Cerebellar nuclear complex (tissue), 1 donor: Measurements from ENCODE around the gene NDC80.

ENCODE experiments used
- DNase-seq, 2 experiments: peaks; one replicate each; lab custom pipeline; 2025; lab: John Stamatoyannopoulos, UW

The NDC80 gene

GRCh38 chr18:2557536-2557935 is 13.8 kb upstream of the NDC80 start:
- no peak for DNase-seq

GRCh38 chr18:2559249-2559648 is 12.1 kb upstream of the NDC80 start:
- DNase-seq, result no peak

DNA sequence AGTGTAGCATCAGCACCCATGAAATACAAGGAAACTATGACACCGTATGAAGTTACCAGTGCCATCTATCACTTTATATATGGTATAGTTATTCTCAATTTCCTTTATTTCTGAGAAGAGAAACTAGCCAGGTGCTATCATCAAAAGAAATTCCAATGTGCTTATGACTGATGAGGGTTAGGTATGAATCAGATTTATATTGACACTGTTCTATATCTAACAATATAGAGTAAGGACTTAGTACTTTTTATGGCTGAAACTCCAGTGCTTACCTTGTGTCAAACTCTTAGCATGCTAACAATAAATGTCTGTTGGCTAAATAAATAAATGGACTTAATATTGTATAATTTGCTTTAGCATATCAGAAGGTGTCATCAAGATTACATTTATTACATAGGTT is 7.0 kb upstream of the NDC80 start:
- no peak for DNase-seq

GRCh38 chr18:2568129-2568528 is 3.2 kb upstream of the NDC80 start:
- DNase-seq, result no peak

DNA sequence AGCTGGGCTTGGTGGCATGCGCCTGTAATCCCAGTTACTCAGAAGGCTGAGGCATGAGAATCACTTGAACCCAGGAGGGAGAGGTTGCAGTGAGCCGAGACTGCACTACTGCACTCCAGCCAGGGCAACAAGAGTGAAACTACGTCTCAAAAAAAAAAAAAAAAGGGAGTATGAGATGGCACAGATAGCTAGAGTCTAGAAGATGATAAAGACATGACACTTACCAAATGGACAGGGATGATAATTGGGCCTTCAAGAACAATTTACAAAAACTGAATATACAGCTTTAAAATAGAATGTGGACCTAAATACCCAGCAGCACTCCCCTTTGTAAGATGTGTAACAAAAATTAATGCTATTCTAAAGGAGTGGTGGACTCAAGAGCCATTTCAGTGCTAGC is 2.8 kb upstream of the NDC80 start:
- no peak for DNase-seq

DNA sequence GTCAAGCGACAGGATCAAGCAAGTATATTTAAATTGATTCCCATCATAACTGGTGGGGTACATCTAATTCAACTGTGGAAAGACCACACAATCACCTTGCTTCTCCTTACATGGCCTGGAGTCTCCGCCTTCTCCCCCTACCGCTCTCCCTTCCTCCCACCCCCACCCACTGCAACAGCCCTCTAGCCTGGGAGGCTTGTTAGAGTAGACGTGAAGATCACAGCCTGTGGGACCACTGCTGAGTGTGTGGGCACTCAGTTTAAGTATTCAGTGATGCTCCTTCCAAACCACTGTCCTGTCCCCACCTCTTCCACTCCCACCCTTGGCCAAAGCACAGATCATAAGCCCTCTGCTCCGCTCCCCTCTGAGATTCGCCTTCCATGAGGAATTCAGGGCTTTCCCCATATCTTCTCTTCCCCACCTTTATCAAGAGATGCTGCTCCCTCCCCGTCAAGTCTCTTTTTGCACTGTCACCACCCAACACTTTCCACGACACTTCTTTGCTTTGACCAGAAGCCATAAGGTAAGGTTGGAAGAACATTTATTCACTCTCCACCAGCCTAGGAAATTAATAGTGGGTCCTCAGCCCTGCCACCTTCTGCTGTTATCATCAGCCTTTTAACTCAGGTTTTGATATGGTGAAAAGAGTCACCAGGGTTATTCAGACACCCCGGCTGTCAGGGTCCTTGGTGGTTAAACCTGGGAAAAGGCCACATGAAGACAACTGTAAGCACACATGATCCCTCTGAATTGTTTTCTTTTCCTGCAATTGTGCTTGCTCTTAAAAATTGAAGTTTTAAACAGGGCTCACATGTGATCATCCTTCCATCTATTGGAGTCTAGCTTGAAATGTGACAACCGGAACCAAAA is 1.8 kb upstream of the NDC80 start:
- DNase-seq, result no peak

DNA sequence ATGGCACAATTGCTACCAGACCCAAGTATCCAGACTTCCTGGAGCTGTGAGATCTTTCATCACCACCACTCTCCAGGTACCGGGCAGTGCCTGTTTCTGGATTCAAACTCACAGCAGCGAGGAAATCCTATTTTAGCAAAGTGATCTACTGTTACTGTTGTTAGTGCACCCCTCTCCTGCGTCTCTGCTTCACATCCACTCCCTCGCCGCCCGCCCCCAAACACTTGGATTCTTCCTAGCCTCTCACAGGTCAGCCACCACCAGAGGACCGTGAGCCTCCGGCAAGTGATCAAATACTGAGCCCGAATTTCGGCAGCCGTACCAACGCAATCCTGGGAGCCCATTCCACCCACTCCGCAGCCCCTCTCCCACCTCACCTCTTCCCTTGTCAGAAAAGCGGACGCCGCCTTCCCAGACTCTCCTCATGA is 571 bp upstream of the NDC80 start:
- DNase-seq, result peak in 1 of 2 experiments; percentile 19

GRCh38 chr18:2572171-2572569 is 813 bp downstream of the NDC80 start:
- DNase-seq, result no peak

GRCh38 chr18:2572892-2573291 is 1.5 kb downstream of the NDC80 start:
- no peak for DNase-seq

DNA sequence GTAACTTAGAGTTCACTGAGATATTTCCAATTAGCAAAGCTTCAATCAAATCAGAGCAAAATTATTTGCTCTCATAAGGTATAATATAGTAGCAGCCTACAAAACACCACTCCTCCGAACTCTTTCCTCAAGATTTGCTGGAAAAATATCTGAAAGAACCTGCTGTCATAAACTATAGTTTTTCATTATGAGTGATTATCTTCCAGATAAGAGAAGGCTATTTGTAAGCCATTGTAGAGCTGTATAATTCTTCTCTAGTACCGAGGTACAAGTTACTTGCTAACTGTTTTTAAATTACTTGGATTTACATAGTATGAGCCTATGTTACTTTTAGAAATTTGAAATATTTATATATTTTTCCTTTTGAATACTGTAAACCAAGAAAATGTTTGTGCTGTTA is 2.1 kb downstream of the NDC80 start:
- DNase-seq, result no peak

DNA sequence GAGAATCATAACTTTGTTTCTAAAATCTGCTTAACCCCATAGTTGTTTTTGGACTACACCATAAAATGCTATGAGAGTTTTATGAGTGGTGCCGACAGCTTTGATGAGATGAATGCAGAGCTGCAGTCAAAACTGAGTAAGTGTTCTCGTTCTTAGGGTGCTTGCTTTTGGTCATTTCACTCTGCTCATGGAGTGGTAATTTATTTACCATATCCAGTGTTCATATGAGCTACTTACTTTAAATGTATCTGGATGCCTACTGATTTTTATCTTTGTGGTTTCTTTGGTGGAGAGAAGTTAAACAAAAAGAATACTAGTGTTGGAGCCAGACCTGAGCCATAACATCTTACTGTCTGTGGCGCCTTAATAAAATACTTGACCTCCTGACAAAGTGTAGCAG is 16.4 kb downstream of the NDC80 start:
- no peak for DNase-seq

DNA sequence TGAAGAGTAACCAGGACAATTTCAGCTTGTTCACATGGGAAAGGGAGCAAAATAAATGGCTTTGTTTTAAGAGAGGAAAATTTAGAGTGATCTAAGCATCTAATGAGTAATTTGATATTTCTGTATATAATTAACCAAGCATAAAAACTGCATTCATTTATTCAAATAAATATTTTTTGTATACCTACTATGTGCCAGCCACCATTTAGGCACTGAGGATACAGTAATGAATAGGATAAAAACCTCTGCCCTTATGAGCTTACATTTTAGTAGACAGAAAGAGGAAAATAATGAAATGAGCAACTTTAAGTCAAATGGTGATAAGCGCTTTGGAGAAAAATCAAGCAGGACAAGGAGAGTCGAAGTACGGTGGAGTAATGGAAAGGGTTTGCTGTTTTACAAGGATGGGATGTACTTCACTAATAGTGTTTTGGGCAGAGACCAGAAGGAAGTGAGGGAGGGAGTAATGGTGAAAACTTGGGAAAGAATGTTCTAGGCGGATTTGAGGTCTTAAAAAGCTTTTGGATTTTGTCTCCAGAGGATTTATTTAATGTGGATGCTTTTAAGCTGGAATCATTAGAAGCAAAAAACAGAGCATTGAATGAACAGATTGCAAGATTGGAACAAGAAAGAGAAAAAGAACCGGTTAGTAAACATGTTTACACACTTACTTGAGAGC is 17.4 kb downstream of the NDC80 start:
- no peak for DNase-seq

DNA sequence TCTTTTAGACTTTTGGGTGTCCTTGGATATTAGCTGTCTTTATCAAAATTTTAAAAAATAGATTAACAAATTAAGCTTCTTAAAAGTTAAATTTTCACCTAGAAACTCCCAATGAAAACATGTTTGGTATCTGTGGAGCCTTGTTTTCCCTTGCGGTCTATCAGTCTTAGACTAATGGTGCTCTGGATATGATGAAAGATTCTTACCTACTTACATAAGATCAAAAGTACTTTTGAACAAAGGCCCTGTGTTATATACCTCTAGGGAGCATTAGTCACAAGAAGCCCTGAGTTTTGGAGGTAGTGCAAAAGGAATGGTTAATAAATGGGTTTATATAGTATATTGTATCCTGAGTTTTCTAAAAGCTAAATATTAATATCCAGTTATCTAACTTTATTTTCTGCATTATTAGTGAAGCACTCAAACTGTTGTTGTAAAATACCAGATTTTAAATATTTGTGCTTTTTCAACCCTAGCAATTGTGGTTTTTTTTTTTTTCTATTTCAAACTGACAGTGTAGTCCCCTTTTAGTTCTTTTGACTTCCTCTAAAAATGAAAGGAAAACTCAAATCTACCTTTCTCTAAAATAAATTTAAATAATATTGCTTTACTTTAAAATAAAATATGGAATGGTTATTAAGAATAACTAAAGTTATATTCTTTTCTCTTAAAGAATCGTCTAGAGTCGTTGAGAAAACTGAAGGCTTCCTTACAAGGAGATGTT is 18.1 kb downstream of the NDC80 start:
- DNase-seq, result no peak

DNA sequence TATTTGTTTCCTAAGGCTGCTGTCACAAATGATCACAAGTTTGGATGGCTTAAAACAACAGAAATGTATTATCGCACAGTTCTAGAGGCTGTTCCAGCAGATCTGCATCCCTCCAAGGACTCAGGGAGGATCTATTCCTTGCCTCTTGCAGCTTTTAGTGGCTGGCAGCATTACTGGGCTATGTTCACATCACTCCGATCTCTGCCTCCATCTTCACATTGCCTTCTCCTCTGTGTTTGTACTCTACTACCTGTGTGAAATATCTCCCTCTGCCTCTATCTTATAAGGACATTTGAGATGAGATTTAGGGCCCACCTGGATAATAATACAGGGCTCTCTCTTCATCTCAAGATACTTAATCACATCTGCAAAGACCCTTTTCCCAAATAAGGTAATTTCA is 18.9 kb downstream of the NDC80 start:
- DNase-seq, result no peak

- no peak for DNase-seq
Observed at GRCh38 chr18:2597639-2598038, 26.3 kb downstream of the NDC80 start.

DNA sequence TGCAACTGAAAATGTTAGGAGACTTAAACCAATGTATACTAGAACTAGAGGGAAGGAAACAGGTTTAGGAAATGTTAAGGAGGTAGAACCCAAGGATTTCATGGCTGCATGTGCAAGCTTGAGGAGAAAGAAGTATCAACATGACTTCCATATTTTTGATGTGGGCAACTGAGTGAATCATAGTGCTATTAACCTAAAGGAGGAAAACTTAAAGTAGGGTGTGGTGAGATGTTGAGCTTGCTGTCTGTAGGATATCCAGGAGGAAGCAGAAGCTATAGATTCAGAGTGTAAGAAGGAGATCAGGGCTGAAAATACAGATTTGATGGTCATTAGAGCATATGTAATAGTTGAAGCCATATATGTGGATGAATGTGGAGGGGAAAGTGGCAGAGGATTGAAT is 31.5 kb downstream of the NDC80 start:
- DNase-seq, result no peak

- DNase-seq, result no peak
Observed at GRCh38 chr18:2606335-2606734, 35.0 kb downstream of the NDC80 start.

DNA sequence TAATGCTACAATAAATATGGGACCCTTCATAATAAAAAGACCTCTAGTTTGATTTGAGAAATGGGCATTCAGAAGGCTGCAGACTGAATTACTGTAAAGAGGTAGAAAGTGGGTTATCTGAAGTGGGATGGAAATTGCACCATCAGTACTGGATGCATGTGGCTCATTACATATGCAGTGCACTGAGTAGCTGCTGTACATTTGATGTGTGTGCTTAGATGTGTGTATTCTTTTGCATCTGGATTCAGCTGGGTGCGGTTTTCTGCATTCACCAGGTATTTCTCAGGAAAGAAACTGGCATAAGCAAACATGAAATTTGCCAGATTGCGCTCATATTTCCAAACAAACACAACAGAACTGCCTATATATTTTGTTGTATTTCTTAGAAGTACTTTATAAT is 38.2 kb downstream of the NDC80 start:
- no peak for DNase-seq

GRCh38 chr18:2610549-2610948 is 39.2 kb downstream of the NDC80 start:
- no peak for DNase-seq

- DNase-seq, result no peak
Observed at GRCh38 chr18:2612996-2613395, 41.6 kb downstream of the NDC80 start.

GRCh38 chr18:2617401-2617998 is 46.1 kb downstream of the NDC80 start:
- no peak for DNase-seq

- DNase-seq, result no peak
Observed at GRCh38 chr18:2618009-2618408, 46.7 kb downstream of the NDC80 start.
